ENCODE results near the gene RNF144B.

DNA sequence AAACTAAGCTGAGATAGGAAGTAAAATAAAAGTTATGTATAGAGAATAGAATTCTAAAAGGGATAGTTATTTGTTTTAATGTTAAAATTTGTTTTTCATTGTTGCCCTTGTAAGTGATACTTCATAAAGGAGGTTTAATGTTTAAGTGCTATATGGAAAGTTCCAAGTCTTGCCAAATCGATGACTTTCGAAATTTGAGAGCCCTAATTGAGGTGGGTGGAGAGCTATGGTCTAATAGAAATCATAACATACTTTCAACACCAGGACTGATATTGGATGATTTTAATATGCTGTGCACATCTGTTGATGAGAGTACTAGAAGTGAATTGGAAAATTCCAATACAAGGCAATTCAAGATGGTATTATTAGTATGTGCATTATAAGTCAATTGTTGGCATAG, 64.6 kb downstream of the RNF144B start:
- TF ChIP-seq, protein P1, sequence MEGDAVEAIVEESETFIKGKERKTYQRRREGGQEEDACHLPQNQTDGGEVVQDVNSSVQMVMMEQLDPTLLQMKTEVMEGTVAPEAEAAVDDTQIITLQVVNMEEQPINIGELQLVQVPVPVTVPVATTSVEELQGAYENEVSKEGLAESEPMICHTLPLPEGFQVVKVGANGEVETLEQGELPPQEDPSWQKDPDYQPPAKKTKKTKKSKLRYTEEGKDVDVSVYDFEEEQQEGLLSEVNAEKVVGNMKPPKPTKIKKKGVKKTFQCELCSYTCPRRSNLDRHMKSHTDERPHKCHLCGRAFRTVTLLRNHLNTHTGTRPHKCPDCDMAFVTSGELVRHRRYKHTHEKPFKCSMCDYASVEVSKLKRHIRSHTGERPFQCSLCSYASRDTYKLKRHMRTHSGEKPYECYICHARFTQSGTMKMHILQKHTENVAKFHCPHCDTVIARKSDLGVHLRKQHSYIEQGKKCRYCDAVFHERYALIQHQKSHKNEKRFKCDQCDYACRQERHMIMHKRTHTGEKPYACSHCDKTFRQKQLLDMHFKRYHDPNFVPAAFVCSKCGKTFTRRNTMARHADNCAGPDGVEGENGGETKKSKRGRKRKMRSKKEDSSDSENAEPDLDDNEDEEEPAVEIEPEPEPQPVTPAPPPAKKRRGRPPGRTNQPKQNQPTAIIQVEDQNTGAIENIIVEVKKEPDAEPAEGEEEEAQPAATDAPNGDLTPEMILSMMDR (IDR thresholded peaks at IDR 0.05 in 8 of 11, conservative IDR thresholded peaks at IDR 0.05 in 3 of 11), result no peak
- no peak for TF ChIP-seq POLR2AphosphoS5 (IDR thresholded peaks at IDR 0.05)

All from spleen (tissue), 7 donors.